Vagina (tissue), 2 donors: ENCODE data around the gene GINS1. TPM values are rescaled to one million over a fixed set of nuclear protein-coding genes. Genes with fewer than 3 reads are reported as not detected.

Experiments
- DNase-seq, 2 donors: peaks; one replicate each; pipeline ENCODE4 v3.0.0-alpha.2; 2017; ENCODE audit errors: extremely low spot score in 2 of 2
- H3K27ac ChIP-seq: fragments of 200-600 bp; sonication (generic); one replicate; pipeline ENCODE4 v1.5.1; 2019
- H3K27me3 ChIP-seq: fragments of 200-600 bp; sonication (generic); one replicate; pipeline ENCODE4 v1.5.1; 2019
- H3K36me3 ChIP-seq, 2 donors: fragments of 200-600 bp; sonication (generic); one replicate each; pipeline ENCODE4 v1.5.1; 2017 to 2019
- H3K4me1 ChIP-seq: fragments of 200-600 bp; sonication (generic); one replicate; pipeline ENCODE4 v1.5.1; 2019
- H3K4me3 ChIP-seq, 2 donors: fragments of 200-600 bp; sonication (generic); 1 replicate in 1 of 2; 2 replicates in 1 of 2; pipeline ENCODE4 v1.5.1; 2016 to 2019
- H3K9me3 ChIP-seq: fragments of 200-600 bp; sonication (generic); one replicate; pipeline ENCODE4 v1.5.1; 2019
- CTCF ChIP-seq, 3 experiments: fragments of 450-650 bp in 2 of 3; fragments of 200-600 bp in 1 of 3; sonication (generic) in 1 of 3; IDR thresholded peaks; one replicate each; pipeline ENCODE4 v1.5.1; 2017 to 2019; ENCODE audit warnings: antibody characterized with exemption in 3 of 3, mild to moderate bottlenecking in 2 of 3, moderate library complexity in 2 of 3
- POLR2A ChIP-seq, 2 donors: fragments of 450-650 bp; IDR thresholded peaks; one replicate each; pipeline ENCODE4 v1.6.1; 2017; ENCODE audit warnings: antibody characterized with exemption in 2 of 2, mild to moderate bottlenecking in 2 of 2, moderate library complexity in 2 of 2
- POLR2AphosphoS5 ChIP-seq, 2 donors: sonication (generic); formaldehyde crosslinking; IDR thresholded peaks; one replicate each; pipeline ENCODE4 v1.9.0; 2017; ENCODE audit warnings: antibody characterized with exemption in 2 of 2, mild to moderate bottlenecking in 2 of 2, low read depth in 1 of 2; ENCODE audit not compliant: insufficient read depth in 1 of 2
- intact Hi-C: fragments of 100-400 bp; cut with DNase I; formaldehyde crosslinking; loops from one replicate; pipeline ENCODE4 v1.15.1; 2023
- total RNA-seq: library from RNA; depleted of rRNA; stranded (reverse); fragments of >200 nt; gene quantifications from one replicate; pipeline ENCODE4 v1.2.3, GENCODE V29; 2016

Gene GINS1
- total RNA-seq, 1 donor from 2014 or later: 2.0 TPM

- TF ChIP-seq CTCF (IDR thresholded peaks at IDR 0.05) (no peak), POLR2A (IDR thresholded peaks at IDR 0.05) (no peak), POLR2AphosphoS5 (IDR thresholded peaks at IDR 0.05; ENCODE audit: insufficient read depth in 1 of 2, low read depth in 1 of 2) (peak in 1 of 2 donors; percentile 54)
- Histone ChIP-seq H3K36me3 (no peaks in the 10 kb centered on the region), H3K27me3 (no peaks in the 10 kb centered on the region), H3K27ac (peak overlapping the region; percentile 75), H3K4me1 (peaks cover 15% of the 10 kb centered on the region), H3K4me3 (peak overlapping the region; percentile 82 to 84), H3K9me3 (no peaks in the 10 kb centered on the region)
- no peak for DNase-seq
- intact Hi-C loops: loop anchor here (5.0 to 10.0 kb wide), 3 partner anchors 88 to 1968 kb away; partner anchors contain the start of genes APMAP and NAPB
Observed at GRCh38 chr20:25389858-25390537, 17.5 kb upstream of the GINS1 start.

- no peaks in the 10 kb centered on the region for H3K9me3 ChIP-seq
- intact Hi-C loops: loop anchor here (5.0 to 10.0 kb wide), 3 partner anchors 89 to 1969 kb away; partner anchors contain the start of genes APMAP and NAPB
- no peaks in the 10 kb centered on the region for H3K27me3 ChIP-seq
- peak in 1 of 2 donors; percentile 95 for DNase-seq
- H3K36me3 ChIP-seq: no peaks in the 10 kb centered on the region
- TF ChIP-seq POLR2AphosphoS5 (IDR thresholded peaks at IDR 0.05; ENCODE audit: insufficient read depth in 1 of 2, low read depth in 1 of 2): peak; percentile 60 to 86
- TF ChIP-seq POLR2A (IDR thresholded peaks at IDR 0.05): peak in 1 of 2 donors; percentile 42
- TF ChIP-seq CTCF (IDR thresholded peaks at IDR 0.05): no peak
- peaks cover 15% of the 10 kb centered on the region for H3K4me1 ChIP-seq
- H3K4me3 ChIP-seq: peak within 1 kb of the TSS; percentile 82 to 84
- peak within 1 kb of the TSS; percentile 75 for H3K27ac ChIP-seq
Observed at GRCh38 chr20:25390538-25391528, 16.6 kb upstream of the GINS1 start, which contains the start of gene ABHD12. TSS of gene ABHD12 (minus strand) at chr20:25390835. CDS start at chr20:25390703, 132 bp downstream.

GRCh38 chr20:25394276-25394675 is 13.2 kb upstream of the GINS1 start:
- no peaks in the 10 kb centered on the region for H3K9me3 ChIP-seq
- H3K4me3 ChIP-seq: no peak overlapping the region
- DNase-seq: no peak
- no peak for TF ChIP-seq CTCF (IDR thresholded peaks at IDR 0.05)
- no peak for TF ChIP-seq POLR2A (IDR thresholded peaks at IDR 0.05)
- no peak for TF ChIP-seq POLR2AphosphoS5 (IDR thresholded peaks at IDR 0.05; ENCODE audit: insufficient read depth in 1 of 2, low read depth in 1 of 2)
- H3K27me3 ChIP-seq: no peaks in the 10 kb centered on the region
- H3K4me1 ChIP-seq: peaks cover 12% of the 10 kb centered on the region
- intact Hi-C loops: loop anchor here (5.0 to 10.0 kb wide), 3 partner anchors 92 to 1972 kb away; partner anchors contain the start of genes APMAP and NAPB
- H3K27ac ChIP-seq: no peak overlapping the region
- no peaks in the 10 kb centered on the region for H3K36me3 ChIP-seq

GRCh38 chr20:25394996-25395395 is 12.5 kb upstream of the GINS1 start:
- intact Hi-C loops: loop anchor here (5.0 to 10.0 kb wide), 3 partner anchors 93 to 1973 kb away; partner anchors contain the start of genes APMAP and NAPB
- H3K27me3 ChIP-seq: no peaks in the 10 kb centered on the region
- H3K4me1 ChIP-seq: peaks cover 5% of the 10 kb centered on the region
- no peak overlapping the region for H3K27ac ChIP-seq
- no peak overlapping the region for H3K4me3 ChIP-seq
- H3K9me3 ChIP-seq: no peaks in the 10 kb centered on the region
- DNase-seq: no peak
- H3K36me3 ChIP-seq: no peaks in the 10 kb centered on the region
- TF ChIP-seq POLR2A (IDR thresholded peaks at IDR 0.05): no peak
- TF ChIP-seq CTCF (IDR thresholded peaks at IDR 0.05): no peak
- TF ChIP-seq POLR2AphosphoS5 (IDR thresholded peaks at IDR 0.05; ENCODE audit: insufficient read depth in 1 of 2, low read depth in 1 of 2): no peak
